ENCODE measurements around the gene TICAM1.

DNA sequence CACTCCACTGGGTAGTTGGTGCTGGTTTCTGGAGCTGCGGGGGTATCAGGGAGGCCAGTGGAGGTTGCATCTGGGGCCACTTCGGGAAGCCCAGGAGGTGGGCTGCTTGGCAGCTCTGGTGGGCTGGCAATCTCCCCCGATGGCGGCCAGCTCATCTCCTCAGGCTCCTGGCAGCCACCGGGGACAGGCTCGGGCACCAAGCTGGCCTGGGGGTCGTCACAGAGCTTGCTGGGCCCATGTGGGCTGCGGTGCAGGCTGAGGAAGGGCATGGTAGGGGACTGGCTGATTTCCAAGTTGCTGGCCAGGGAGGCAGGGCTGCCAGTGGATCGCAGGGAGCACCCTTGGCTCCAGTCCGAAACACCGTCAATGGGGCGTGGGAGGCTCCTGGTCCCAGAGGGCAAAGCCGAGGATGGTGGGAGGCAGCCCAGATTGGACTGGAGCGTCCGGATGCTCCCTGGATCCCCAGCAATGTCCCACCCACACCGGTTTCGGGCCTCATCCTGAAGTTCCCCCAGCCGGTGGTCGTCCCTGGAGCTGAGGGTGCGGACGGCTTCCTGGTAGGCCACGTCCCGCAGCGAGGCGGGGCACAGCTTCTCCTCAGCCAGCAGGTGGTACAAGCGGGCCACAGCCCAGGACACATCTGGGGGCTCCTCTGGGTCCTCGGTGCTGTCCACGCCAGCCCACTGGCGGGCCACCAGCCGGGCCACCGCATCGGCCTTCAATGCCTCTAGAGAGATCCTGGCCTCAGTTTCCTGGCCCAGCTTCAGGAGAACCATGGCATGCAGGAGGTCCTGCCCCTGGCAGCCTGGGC lies 13.8 kb downstream of the TICAM1 start:
- TF ChIP-seq, protein P1, sequence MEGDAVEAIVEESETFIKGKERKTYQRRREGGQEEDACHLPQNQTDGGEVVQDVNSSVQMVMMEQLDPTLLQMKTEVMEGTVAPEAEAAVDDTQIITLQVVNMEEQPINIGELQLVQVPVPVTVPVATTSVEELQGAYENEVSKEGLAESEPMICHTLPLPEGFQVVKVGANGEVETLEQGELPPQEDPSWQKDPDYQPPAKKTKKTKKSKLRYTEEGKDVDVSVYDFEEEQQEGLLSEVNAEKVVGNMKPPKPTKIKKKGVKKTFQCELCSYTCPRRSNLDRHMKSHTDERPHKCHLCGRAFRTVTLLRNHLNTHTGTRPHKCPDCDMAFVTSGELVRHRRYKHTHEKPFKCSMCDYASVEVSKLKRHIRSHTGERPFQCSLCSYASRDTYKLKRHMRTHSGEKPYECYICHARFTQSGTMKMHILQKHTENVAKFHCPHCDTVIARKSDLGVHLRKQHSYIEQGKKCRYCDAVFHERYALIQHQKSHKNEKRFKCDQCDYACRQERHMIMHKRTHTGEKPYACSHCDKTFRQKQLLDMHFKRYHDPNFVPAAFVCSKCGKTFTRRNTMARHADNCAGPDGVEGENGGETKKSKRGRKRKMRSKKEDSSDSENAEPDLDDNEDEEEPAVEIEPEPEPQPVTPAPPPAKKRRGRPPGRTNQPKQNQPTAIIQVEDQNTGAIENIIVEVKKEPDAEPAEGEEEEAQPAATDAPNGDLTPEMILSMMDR (conservative IDR thresholded peaks at IDR 0.05 in 1 of 2, IDR thresholded peaks at IDR 0.05 in 1 of 2; ENCODE audit: low read depth in 1 of 2, low read length in 2 of 2), result no peak
- no peak for TF ChIP-seq EZH2 (IDR thresholded peaks at IDR 0.05; ENCODE audit: low read length, missing control alignments)
